ENCODE results near the gene PPDPF.

The PPDPF gene

DNA sequence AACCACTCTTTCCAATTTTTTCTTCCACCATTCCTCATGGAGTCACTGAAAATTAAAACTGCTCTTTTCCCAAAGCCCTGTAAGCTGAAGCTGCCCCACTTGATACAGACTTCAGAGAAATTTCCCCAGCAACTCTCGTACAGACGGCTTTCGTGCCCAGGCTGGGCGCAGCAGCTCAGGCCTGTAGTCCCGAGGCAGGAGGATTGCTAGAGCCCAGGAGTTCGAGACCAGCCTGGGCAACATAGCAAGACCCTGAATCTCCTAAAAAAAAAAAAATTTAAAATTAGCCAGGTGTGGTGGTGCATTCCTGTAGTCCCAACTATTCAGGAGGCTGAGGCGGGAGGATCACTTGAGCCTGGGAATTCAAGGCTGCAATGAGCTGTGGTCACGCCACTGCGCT, 6.6 kb downstream of the PPDPF start:
- DNase-seq = no peak
- in situ Hi-C loops (cut with HindIII; ENCODE audit: low pct_ligation_motif_present, low sequenced_read_pairs) = no loop called here
- H3K4me3 ChIP-seq (ENCODE audit: low read depth, low read length) = no peak overlapping the region
- TF ChIP-seq, protein P1, sequence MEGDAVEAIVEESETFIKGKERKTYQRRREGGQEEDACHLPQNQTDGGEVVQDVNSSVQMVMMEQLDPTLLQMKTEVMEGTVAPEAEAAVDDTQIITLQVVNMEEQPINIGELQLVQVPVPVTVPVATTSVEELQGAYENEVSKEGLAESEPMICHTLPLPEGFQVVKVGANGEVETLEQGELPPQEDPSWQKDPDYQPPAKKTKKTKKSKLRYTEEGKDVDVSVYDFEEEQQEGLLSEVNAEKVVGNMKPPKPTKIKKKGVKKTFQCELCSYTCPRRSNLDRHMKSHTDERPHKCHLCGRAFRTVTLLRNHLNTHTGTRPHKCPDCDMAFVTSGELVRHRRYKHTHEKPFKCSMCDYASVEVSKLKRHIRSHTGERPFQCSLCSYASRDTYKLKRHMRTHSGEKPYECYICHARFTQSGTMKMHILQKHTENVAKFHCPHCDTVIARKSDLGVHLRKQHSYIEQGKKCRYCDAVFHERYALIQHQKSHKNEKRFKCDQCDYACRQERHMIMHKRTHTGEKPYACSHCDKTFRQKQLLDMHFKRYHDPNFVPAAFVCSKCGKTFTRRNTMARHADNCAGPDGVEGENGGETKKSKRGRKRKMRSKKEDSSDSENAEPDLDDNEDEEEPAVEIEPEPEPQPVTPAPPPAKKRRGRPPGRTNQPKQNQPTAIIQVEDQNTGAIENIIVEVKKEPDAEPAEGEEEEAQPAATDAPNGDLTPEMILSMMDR (IDR thresholded peaks at IDR 0.05; ENCODE audit: low read depth, low read length, missing control alignments) = no peak
- no peak overlapping the region for H3K27ac ChIP-seq
- H3K27me3 ChIP-seq (replicated peaks) = no peaks in the 10 kb centered on the region
- peaks cover 11% of the 10 kb centered on the region for H3K36me3 ChIP-seq (replicated peaks)

DNA sequence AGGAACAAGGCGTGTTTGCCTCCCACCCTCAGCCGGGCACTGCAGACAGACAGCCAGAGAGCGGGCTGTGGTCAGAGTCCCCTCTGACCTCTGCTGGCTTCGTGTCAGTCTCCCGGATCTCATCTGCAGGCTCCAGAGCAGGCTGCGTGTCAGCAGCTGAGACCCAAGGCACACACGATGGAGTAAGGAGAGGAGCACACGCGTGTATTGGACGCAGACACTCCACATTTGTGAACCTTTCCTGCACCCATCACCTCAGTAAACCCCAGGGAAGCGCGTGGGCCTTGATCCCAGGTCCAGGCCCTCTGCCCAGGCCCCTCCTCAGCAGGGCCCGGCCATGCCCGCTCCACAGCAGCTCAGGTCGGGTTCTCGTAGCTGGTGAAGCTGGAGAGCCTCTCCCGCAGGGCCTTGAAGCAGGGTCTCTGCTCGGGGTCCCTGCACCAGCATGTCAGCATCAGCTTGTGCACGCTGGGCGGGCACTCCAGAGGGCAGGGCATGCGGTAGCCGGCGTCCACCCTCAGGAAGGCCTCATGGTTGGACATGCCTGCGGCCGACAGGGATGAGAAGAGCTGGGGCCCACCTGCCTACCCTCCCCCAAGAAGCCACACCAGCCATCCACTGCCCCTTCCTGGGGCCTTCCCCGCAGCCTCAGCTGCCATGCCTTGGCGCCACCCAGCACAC, 8.8 kb downstream of the PPDPF start:
- H3K36me3 ChIP-seq (replicated peaks) = no peaks in the 10 kb centered on the region
- in situ Hi-C loops (cut with HindIII; ENCODE audit: low pct_ligation_motif_present, low sequenced_read_pairs) = no loop called here
- no peak overlapping the region for H3K4me3 ChIP-seq (ENCODE audit: low read depth, low read length)
- H3K27me3 ChIP-seq (replicated peaks) = no peaks in the 10 kb centered on the region
- TF ChIP-seq, protein P1 (IDR thresholded peaks at IDR 0.05; ENCODE audit: low read depth, low read length, missing control alignments) = no peak
- H3K27ac ChIP-seq = no peak overlapping the region
- no peak for DNase-seq

DNA sequence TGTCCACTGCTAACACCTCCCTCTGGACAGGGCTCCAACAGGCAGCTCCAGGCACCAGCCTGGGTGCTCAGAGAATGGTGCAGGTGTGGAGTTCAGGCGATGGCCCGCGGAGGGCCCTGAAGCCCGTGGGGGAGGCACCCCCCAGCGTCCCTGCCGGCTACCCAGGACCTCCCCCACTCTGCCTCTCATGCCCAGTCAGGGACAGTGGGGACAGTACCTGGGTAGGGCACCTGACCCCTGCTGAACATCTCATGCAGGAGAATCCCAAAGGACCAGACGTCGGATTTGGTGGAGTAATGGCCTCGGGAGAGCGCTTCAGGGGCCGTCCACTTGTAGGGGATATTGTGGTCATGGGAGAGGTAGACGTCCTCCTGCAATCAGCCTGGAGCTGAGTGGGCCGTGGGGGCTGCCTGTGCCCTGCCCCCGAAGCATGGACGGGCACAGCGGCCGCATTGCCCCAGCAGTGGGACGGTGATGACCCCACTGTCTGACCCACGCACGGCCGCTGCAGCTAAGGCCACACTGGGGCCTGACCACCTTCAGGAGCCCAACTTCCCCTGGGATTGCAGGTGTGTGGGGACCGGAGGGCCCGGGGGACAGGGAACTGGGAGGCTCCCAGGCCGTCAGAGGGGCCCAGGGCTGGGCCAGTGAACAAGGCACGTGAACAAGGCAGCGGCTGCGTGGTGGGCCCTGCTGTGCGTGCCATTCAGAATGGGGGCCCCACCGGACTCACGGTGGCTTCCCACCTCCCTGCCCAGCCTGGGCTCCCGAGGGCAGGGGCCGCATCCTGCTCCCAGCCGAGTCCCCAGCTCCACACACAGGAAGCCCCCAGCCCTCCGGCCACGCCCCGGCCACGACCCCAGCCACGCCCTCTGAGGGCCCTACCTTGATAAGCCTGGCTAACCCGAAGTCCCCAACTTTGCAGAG, 9.6 kb downstream of the PPDPF start:
- H3K4me3 ChIP-seq (ENCODE audit: low read depth, low read length) = no peak overlapping the region
- H3K27ac ChIP-seq = no peak overlapping the region
- in situ Hi-C loops (cut with HindIII; ENCODE audit: low pct_ligation_motif_present, low sequenced_read_pairs) = no loop called here
- no peak for DNase-seq
- H3K27me3 ChIP-seq (replicated peaks) = no peaks in the 10 kb centered on the region
- TF ChIP-seq, protein P1 (IDR thresholded peaks at IDR 0.05; ENCODE audit: low read depth, low read length, missing control alignments) = no peak
- no peaks in the 10 kb centered on the region for H3K36me3 ChIP-seq (replicated peaks)

DNA sequence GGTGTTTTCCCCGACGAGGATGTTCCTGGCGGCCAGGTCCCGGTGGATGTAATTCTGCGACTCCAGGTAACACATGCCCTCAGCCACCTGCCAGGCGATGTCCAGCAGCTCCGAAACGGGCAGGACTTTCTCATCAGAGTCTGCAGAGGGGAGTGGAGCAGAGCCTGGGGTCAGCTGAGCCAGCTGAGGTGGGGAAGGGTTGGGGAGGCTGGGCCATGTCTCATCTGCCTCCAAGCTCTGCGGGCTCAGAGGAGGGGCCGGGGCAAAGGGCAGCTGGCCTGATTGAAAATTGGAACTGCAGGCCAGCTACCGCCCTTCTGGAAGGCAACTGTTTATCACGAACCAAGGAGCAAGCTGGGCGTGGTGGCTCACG, 10.2 kb downstream of the PPDPF start:
- H3K27me3 ChIP-seq (replicated peaks) = no peaks in the 10 kb centered on the region
- no peak overlapping the region for H3K4me3 ChIP-seq (ENCODE audit: low read depth, low read length)
- in situ Hi-C loops (cut with HindIII; ENCODE audit: low pct_ligation_motif_present, low sequenced_read_pairs) = no loop called here
- no peak overlapping the region for H3K27ac ChIP-seq
- DNase-seq = no peak
- TF ChIP-seq, protein P1 (IDR thresholded peaks at IDR 0.05; ENCODE audit: low read depth, low read length, missing control alignments) = no peak
- H3K36me3 ChIP-seq (replicated peaks) = no peaks in the 10 kb centered on the region

DNA sequence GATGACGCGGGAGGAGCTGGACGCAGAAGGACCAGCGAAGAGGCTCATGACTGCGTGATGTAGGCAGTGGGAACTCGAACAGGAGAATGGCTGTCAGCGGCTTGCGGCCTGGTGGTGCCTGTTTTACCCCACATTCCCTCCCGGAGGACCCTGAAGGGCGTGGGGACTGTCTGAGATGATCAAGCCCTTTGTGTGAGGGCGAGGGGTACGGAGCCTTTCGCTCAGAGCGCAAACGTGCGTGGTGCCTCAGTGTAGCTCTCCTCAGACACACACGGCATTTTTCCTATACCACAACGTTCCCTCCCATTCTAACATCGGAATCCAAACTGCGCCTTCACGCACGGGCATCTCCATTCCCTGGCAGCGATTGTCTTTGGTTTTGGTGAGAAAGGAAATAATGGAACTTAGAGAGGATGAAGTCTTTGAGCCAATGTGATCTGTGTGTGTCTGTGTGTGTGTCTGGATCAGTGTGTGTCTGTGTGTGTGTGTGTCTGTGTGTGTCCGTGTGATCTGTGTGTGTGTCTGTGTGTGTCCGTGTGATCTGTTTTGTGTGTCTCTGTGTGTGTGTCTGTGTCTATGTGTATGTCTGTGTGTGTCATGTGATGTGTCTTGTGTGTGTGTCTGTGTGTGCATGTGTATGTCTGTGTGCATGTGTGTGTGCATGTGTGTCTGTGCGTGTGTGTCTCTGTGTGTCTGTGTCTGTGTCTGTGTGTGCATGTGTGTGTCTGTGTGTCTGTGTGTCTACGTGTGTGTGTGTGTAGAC, 11.3 kb downstream of the PPDPF start:
- no peak overlapping the region for H3K4me3 ChIP-seq (ENCODE audit: low read depth, low read length)
- no peak for DNase-seq
- TF ChIP-seq, protein P1 (IDR thresholded peaks at IDR 0.05; ENCODE audit: low read depth, low read length, missing control alignments) = no peak
- no peaks in the 10 kb centered on the region for H3K36me3 ChIP-seq (replicated peaks)
- no peak overlapping the region for H3K27ac ChIP-seq
- no peaks in the 10 kb centered on the region for H3K27me3 ChIP-seq (replicated peaks)
- in situ Hi-C loops (cut with HindIII; ENCODE audit: low pct_ligation_motif_present, low sequenced_read_pairs) = no loop called here

Data from brain microvascular endothelial cell (primary cell).